WTC11 (cell line): Measurements from ENCODE around the gene PDZD7. TPM values are rescaled to one million over a fixed set of nuclear protein-coding genes. Genes with fewer than 3 reads are reported as not detected.

Experiments used
- ATAC-seq: fragments of 200-7000 bp; cut with Tn5 transposase; 2 replicates; pipeline ENCODE4 v1.10.0; 2021; ENCODE audit warnings: mild to moderate bottlenecking, moderate library complexity
- CTCF ChIA-PET: fragments of 300-600 bp; sonication (Branson Sonifier 250); formaldehyde crosslinking; loops from one replicate; lab custom pipeline; 2021; ENCODE audit warnings: antibody characterized with exemption; lab: Charles Lee
- POLR2A ChIA-PET: fragments of 350-600 bp; sonication (Branson Sonifier 250); formaldehyde crosslinking; loops from one replicate; lab custom pipeline; 2021; ENCODE audit warnings: antibody characterized with exemption; lab: Charles Lee
- DNase-seq: peaks from one replicate; pipeline ENCODE4 v3.0.0; 2021; ENCODE audit warnings: low spot score
- H3K27ac Mint-ChIP-seq: 2 replicates; pipeline ENCODE4 v1.8.0; 2021; ENCODE audit warnings: mixed read lengths
- H3K27me3 Mint-ChIP-seq: 2 replicates; pipeline ENCODE4 v1.8.0; 2021; ENCODE audit warnings: low read depth, mild to moderate bottlenecking, moderate library complexity, mixed read lengths
- H3K36me3 Mint-ChIP-seq: 2 replicates; pipeline ENCODE4 v1.8.0; 2021; ENCODE audit warnings: mixed read lengths
- H3K4me1 Mint-ChIP-seq: 2 replicates; pipeline ENCODE4 v1.8.0; 2022; ENCODE audit warnings: mixed read lengths
- H3K4me3 Mint-ChIP-seq: 2 replicates; pipeline ENCODE4 v1.8.0; 2021; ENCODE audit warnings: mild to moderate bottlenecking, moderate library complexity, mixed read lengths
- H3K9me3 Mint-ChIP-seq: 2 replicates; pipeline ENCODE4 v1.8.0; 2021; ENCODE audit warnings: mixed read lengths
- AFF4 ChIP-seq: sonication (generic); formaldehyde crosslinking; IDR thresholded peaks from 2 replicates; pipeline ENCODE4 v1.8.1; 2023; ENCODE audit warnings: mild to moderate bottlenecking, missing genetic modification reagents, borderline replicate concordance
- CDX4 ChIP-seq: fragments of 250-450 bp; sonication (Bioruptor Pico); IDR thresholded peaks from 2 replicates; pipeline ENCODE4 v1.9.0; 2021; ENCODE audit warnings: moderate library complexity, mild to moderate bottlenecking, inconsistent platforms, borderline replicate concordance
- E2F5 ChIP-seq: sonication (generic); formaldehyde crosslinking; IDR thresholded peaks from 2 replicates; pipeline ENCODE4 v1.8.1; 2022; ENCODE audit warnings: mild to moderate bottlenecking, moderate library complexity, missing genetic modification reagents
- ESRRA ChIP-seq: sonication (generic); formaldehyde crosslinking; IDR thresholded peaks from 2 replicates; pipeline ENCODE4 v1.8.1; 2022; ENCODE audit warnings: mild to moderate bottlenecking, missing genetic modification reagents, borderline replicate concordance
- ETV6 ChIP-seq: sonication (generic); formaldehyde crosslinking; IDR thresholded peaks from 2 replicates; pipeline ENCODE4 v1.8.1; 2022; ENCODE audit warnings: mild to moderate bottlenecking, missing genetic modification reagents
- FOXK1 ChIP-seq: sonication (generic); formaldehyde crosslinking; IDR thresholded peaks from 2 replicates; pipeline ENCODE4 v1.8.0; 2022; ENCODE audit warnings: mild to moderate bottlenecking, moderate library complexity, missing genetic modification reagents
- MAX ChIP-seq: sonication (generic); formaldehyde crosslinking; IDR thresholded peaks from 2 replicates; pipeline ENCODE4 v1.8.0; 2022; ENCODE audit warnings: mild to moderate bottlenecking, missing genetic modification reagents
- RELA ChIP-seq: sonication (generic); formaldehyde crosslinking; IDR thresholded peaks from 2 replicates; pipeline ENCODE4 v1.8.1; 2022; ENCODE audit warnings: missing genetic modification reagents, mild to moderate bottlenecking, borderline replicate concordance
- SMAD3 ChIP-seq: sonication (generic); formaldehyde crosslinking; IDR thresholded peaks from 2 replicates; pipeline ENCODE4 v1.8.0; 2022; ENCODE audit warnings: missing genetic modification reagents, mild to moderate bottlenecking, borderline replicate concordance
- TCF7 ChIP-seq: sonication (generic); formaldehyde crosslinking; IDR thresholded peaks from 2 replicates; pipeline ENCODE4 v1.8.0; 2022; ENCODE audit warnings: mild to moderate bottlenecking, low read depth, missing genetic modification reagents, moderate library complexity
- TEAD4 ChIP-seq: sonication (generic); formaldehyde crosslinking; IDR thresholded peaks from 2 replicates; pipeline ENCODE4 v1.8.0; 2022; ENCODE audit warnings: mild to moderate bottlenecking, missing genetic modification reagents
- TP53 ChIP-seq: sonication (generic); formaldehyde crosslinking; IDR thresholded peaks from 2 replicates; pipeline ENCODE4 v1.8.1; 2023; ENCODE audit warnings: mild to moderate bottlenecking, missing genetic modification reagents
- ZBTB21 ChIP-seq: sonication (generic); formaldehyde crosslinking; IDR thresholded peaks from 2 replicates; pipeline ENCODE4 v1.8.1; 2023; ENCODE audit warnings: mild to moderate bottlenecking, missing genetic modification reagents, borderline replicate concordance
- total RNA-seq: library from RNA; stranded (reverse); gene quantifications from 3 replicates; pipeline ENCODE4 v1.2.3, GENCODE V29; 2021
- TF ChIP-seq, protein P1 (sequence below): fragments of 250-450 bp; sonication (Bioruptor Pico); IDR thresholded peaks from 2 replicates; pipeline ENCODE4 v2.1.2; 2022; ENCODE audit warnings: mild to moderate bottlenecking, moderate library complexity
- TF ChIP-seq, protein P2 (sequence below): sonication (generic); formaldehyde crosslinking; IDR thresholded peaks from 2 replicates; pipeline ENCODE4 v1.8.0; 2022; ENCODE audit warnings: mild to moderate bottlenecking, missing genetic modification reagents
- TF ChIP-seq, protein P3 (sequence below): sonication (generic); formaldehyde crosslinking; IDR thresholded peaks from 2 replicates; pipeline ENCODE4 v1.8.1; 2023; ENCODE audit warnings: mild to moderate bottlenecking, moderate library complexity, missing genetic modification reagents
- TF ChIP-seq, protein P4 (sequence below): sonication (generic); formaldehyde crosslinking; IDR thresholded peaks from 2 replicates; pipeline ENCODE4 v1.8.0; 2022; ENCODE audit warnings: mild to moderate bottlenecking, missing genetic modification reagents

PDZD7 gene
- total RNA-seq, 1 experiment from 2014 or later = 2.6 TPM

GRCh38 chr10:101005869-101006567 lies 24.9 kb downstream of the PDZD7 start:
- Mint-ChIP-seq H3K9me3 (no peaks in the 10 kb centered on the region), H3K4me1 (peaks cover 12% of the 10 kb centered on the region), H3K36me3 (peaks cover 13% of the 10 kb centered on the region)
- POLR2A ChIA-PET = interaction anchor here (1.1 kb wide), 1 partner anchor 9 kb away, joined by 3 read pairs; no protein-coding TSS in a partner anchor
- no peak for TF ChIP-seq RELA
- TF ChIP-seq SMAD3 = no peak
- no peak for TF ChIP-seq ETV6
- TF ChIP-seq, protein P1, sequence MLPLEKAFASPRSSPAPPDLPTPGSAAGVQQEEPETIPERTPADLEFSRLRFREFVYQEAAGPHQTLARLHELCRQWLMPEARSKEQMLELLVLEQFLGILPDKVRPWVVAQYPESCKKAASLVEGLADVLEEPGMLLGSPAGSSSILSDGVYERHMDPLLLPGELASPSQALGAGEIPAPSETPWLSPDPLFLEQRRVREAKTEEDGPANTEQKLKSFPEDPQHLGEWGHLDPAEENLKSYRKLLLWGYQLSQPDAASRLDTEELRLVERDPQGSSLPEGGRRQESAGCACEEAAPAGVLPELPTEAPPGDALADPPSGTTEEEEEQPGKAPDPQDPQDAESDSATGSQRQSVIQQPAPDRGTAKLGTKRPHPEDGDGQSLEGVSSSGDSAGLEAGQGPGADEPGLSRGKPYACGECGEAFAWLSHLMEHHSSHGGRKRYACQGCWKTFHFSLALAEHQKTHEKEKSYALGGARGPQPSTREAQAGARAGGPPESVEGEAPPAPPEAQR (CRISPR knock-in tag) = no peak
- TF ChIP-seq TP53 (CRISPR knock-in tag) = no peak
- no peak for TF ChIP-seq E2F5 (CRISPR knock-in tag)
- no peak for TF ChIP-seq TEAD4 (CRISPR knock-in tag)
- TF ChIP-seq, protein P2, sequence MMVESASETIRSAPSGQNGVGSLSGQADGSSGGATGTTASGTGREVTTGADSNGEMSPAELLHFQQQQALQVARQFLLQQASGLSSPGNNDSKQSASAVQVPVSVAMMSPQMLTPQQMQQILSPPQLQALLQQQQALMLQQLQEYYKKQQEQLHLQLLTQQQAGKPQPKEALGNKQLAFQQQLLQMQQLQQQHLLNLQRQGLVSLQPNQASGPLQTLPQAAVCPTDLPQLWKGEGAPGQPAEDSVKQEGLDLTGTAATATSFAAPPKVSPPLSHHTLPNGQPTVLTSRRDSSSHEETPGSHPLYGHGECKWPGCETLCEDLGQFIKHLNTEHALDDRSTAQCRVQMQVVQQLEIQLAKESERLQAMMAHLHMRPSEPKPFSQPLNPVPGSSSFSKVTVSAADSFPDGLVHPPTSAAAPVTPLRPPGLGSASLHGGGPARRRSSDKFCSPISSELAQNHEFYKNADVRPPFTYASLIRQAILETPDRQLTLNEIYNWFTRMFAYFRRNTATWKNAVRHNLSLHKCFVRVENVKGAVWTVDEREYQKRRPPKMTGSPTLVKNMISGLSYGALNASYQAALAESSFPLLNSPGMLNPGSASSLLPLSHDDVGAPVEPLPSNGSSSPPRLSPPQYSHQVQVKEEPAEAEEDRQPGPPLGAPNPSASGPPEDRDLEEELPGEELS (CRISPR knock-in tag) = no peak
- TF ChIP-seq, protein P3, sequence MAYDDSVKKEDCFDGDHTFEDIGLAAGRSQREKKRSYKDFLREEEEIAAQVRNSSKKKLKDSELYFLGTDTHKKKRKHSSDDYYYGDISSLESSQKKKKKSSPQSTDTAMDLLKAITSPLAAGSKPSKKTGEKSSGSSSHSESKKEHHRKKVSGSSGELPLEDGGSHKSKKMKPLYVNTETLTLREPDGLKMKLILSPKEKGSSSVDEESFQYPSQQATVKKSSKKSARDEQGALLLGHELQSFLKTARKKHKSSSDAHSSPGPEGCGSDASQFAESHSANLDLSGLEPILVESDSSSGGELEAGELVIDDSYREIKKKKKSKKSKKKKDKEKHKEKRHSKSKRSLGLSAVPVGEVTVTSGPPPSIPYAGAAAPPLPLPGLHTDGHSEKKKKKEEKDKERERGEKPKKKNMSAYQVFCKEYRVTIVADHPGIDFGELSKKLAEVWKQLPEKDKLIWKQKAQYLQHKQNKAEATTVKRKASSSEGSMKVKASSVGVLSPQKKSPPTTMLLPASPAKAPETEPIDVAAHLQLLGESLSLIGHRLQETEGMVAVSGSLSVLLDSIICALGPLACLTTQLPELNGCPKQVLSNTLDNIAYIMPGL (CRISPR knock-in tag) = no peak
- no peak for TF ChIP-seq CDX4 (CRISPR knock-in tag)
- no peak for TF ChIP-seq MAX (CRISPR knock-in tag)
- TF ChIP-seq TCF7 (CRISPR knock-in tag) = no peak
- TF ChIP-seq ESRRA (CRISPR knock-in tag) = no peak
- TF ChIP-seq ZBTB21 (CRISPR knock-in tag) = no peak
- TF ChIP-seq FOXK1 (CRISPR knock-in tag) = no peak
- TF ChIP-seq, protein P4, sequence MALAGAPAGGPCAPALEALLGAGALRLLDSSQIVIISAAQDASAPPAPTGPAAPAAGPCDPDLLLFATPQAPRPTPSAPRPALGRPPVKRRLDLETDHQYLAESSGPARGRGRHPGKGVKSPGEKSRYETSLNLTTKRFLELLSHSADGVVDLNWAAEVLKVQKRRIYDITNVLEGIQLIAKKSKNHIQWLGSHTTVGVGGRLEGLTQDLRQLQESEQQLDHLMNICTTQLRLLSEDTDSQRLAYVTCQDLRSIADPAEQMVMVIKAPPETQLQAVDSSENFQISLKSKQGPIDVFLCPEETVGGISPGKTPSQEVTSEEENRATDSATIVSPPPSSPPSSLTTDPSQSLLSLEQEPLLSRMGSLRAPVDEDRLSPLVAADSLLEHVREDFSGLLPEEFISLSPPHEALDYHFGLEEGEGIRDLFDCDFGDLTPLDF (CRISPR knock-in tag) = no peak
- TF ChIP-seq, all 79 proteins: peak for 0
- no peak for ATAC-seq
- Mint-ChIP-seq H3K27me3 (no peaks in the 10 kb centered on the region), H3K4me3 (no peak overlapping the region), H3K27ac (no peak overlapping the region)
- DNase-seq = no peak
- CTCF ChIA-PET = interaction anchor here (0.7 to 7.2 kb wide), 4 partner anchors 9 to 44 kb away, joined by 3 to 273 read pairs (median 5); partner anchors contain the start of genes LZTS2 and SEMA4G

DNA sequence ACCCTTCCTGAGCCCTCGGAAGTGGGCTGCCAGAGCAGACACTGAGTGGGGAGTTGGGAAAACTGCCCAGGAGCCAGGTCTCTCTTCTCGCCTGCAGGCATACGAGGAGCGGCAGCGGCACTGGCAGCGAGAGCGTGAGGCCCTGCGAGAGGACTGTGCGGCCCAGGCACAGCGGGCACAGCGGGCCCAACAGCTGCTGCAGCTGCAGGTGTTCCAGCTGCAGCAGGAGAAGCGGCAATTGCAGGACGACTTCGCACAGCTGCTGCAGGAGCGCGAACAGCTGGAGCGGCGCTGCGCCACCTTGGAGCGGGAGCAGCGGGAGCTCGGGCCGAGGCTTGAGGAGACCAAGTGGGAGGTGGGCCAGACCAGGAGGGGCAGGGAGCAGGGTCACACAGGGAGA lies 25.6 kb downstream of the PDZD7 start:
- ATAC-seq (no peak), DNase-seq (no peak)
- H3K4me3 Mint-ChIP-seq = no peak overlapping the region
- H3K4me1 Mint-ChIP-seq = peaks cover 17% of the 10 kb centered on the region
- no peaks in the 10 kb centered on the region for H3K27me3 Mint-ChIP-seq
- ChIA-PET CTCF (interaction anchor here (0.7 to 12.2 kb wide), 3 partner anchors 9 to 45 kb away, joined by 3 to 277 read pairs (median 7); no protein-coding TSS in a partner anchor), POLR2A (no interaction called here)
- peaks cover 13% of the 10 kb centered on the region for H3K36me3 Mint-ChIP-seq
- no peak overlapping the region for H3K27ac Mint-ChIP-seq
- no peaks in the 10 kb centered on the region for H3K9me3 Mint-ChIP-seq
- TF ChIP-seq AFF4 (CRISPR knock-in tag) = no peak
